ENCODE measurements around the gene ICE2. TPM values are rescaled to one million over a fixed set of nuclear protein-coding genes. Genes with fewer than 3 reads are reported as not detected.
"Not testable (repeated sequence)": the region's sequence is repeated elsewhere in the genome, so short reads cannot be mapped to it uniquely, and the experiment has no call there.

The ICE2 gene
- total and polyA plus RNA-seq, 4 donors, result 7.1 to 62.0 (median 26.0) TPM

DNA sequence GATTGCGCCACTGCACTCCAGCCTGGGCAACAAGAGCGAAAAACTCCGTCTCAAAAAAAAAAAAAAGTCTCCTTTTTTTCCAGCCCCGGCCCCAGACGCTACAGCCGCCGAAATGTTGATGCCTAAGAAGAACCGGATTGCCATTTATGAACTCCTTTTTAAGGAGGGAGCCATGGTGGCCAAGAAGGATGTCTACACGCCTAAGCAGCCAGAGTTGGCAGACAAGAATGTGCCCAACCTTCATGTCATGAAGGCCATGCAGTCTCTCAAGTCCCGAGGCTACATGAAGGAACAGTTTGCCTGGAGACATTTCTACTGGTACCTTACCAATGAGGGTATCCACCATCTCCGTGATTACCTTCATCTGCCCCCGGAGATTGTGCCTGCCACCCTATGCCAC is 74.6 kb downstream of the ICE2 start:
- 95% methylated on average over 12 of the region's 12 CpGs for WGBS, 2 donors

GRCh38 chr15:60400944-60401343 is 78.0 kb downstream of the ICE2 start:
- intact Hi-C loops (cut with DNase I), result no loop called here
- 31 to 32% methylated on average over 3 of the region's 3 CpGs for WGBS, 2 donors
- no peaks in the 10 kb centered on the region for H3K27me3 ChIP-seq (ENCODE audit: control insufficient read depth in 1 of 2, insufficient read depth in 2 of 2, low read length in 1 of 2)
- no peaks in the 10 kb centered on the region for H3K9me3 ChIP-seq (ENCODE audit: control insufficient read depth, low read length)
- DNase-seq (no peak), ATAC-seq (ENCODE audit: low FRiP score) (no peak)
- no peaks in the 10 kb centered on the region for H3K36me3 ChIP-seq (ENCODE audit: control insufficient read depth in 1 of 2, insufficient read depth in 2 of 2, low read length in 1 of 2)
- peak overlapping the region in 1 of 2 donors; percentile 20 for H3K27ac ChIP-seq (ENCODE audit: low read depth in 1 of 2, low read length in 2 of 2)
- no peak overlapping the region for H3K4me3 ChIP-seq (ENCODE audit: low read length in 2 of 2)
- peaks cover 0 to 3% of the 10 kb centered on the region in 2 donors for H3K4me1 ChIP-seq (ENCODE audit: control insufficient read depth in 1 of 2, insufficient read depth in 2 of 2, low read length in 2 of 2)

More for the DNA sequence above, 74.6 kb downstream of the ICE2 start:
- H3K4me3 ChIP-seq (ENCODE audit: low read length in 2 of 2); intact Hi-C loops (cut with DNase I); H3K9me3 ChIP-seq (ENCODE audit: control insufficient read depth, low read length); H3K27ac ChIP-seq (ENCODE audit: low read depth in 1 of 2, low read length in 2 of 2); H3K4me1 ChIP-seq (ENCODE audit: control insufficient read depth in 1 of 2, insufficient read depth in 2 of 2, low read length in 2 of 2); H3K36me3 ChIP-seq (ENCODE audit: control insufficient read depth in 1 of 2, insufficient read depth in 2 of 2, low read length in 1 of 2); H3K27me3 ChIP-seq (ENCODE audit: control insufficient read depth in 1 of 2, insufficient read depth in 2 of 2, low read length in 1 of 2); DNase-seq; ATAC-seq (ENCODE audit: low FRiP score): not testable (repeated sequence)

- peaks cover 0 to 3% of the 10 kb centered on the region in 2 donors for H3K4me1 ChIP-seq (ENCODE audit: control insufficient read depth in 1 of 2, insufficient read depth in 2 of 2, low read length in 2 of 2)
- DNase-seq, result no peak
- no peaks in the 10 kb centered on the region for H3K9me3 ChIP-seq (ENCODE audit: control insufficient read depth, low read length)
- peak overlapping the region; percentile 20 to 97 for H3K27ac ChIP-seq (ENCODE audit: low read depth in 1 of 2, low read length in 2 of 2)
- H3K27me3 ChIP-seq (ENCODE audit: control insufficient read depth in 1 of 2, insufficient read depth in 2 of 2, low read length in 1 of 2), result no peaks in the 10 kb centered on the region
- H3K4me3 ChIP-seq (ENCODE audit: low read length in 2 of 2), result no peak overlapping the region
- 8 to 10% methylated on average over 1 of the region's 1 CpG for WGBS, 2 donors
- ATAC-seq (ENCODE audit: low FRiP score), result no peak
- intact Hi-C loops (cut with DNase I), result loop anchor here (5.0 kb wide), 1 partner anchor 38 kb away; no protein-coding TSS in a partner anchor
- no peaks in the 10 kb centered on the region for H3K36me3 ChIP-seq (ENCODE audit: control insufficient read depth in 1 of 2, insufficient read depth in 2 of 2, low read length in 1 of 2)
Observed at GRCh38 chr15:60399931-60400330, 79.0 kb downstream of the ICE2 start.

GRCh38 chr15:60399246-60399915 is 79.6 kb downstream of the ICE2 start:
- intact Hi-C loops (cut with DNase I), result loop anchor here (5.0 kb wide), 1 partner anchor 37 kb away; no protein-coding TSS in a partner anchor
- WGBS, 2 donors, result 11 to 12% methylated on average over 21 of the region's 21 CpGs
- H3K36me3 ChIP-seq (ENCODE audit: control insufficient read depth in 1 of 2, insufficient read depth in 2 of 2, low read length in 1 of 2), result no peaks in the 10 kb centered on the region
- no peaks in the 10 kb centered on the region for H3K9me3 ChIP-seq (ENCODE audit: control insufficient read depth, low read length)
- H3K27me3 ChIP-seq (ENCODE audit: control insufficient read depth in 1 of 2, insufficient read depth in 2 of 2, low read length in 1 of 2), result no peaks in the 10 kb centered on the region
- peaks cover 0 to 3% of the 10 kb centered on the region in 2 donors for H3K4me1 ChIP-seq (ENCODE audit: control insufficient read depth in 1 of 2, insufficient read depth in 2 of 2, low read length in 2 of 2)
- ATAC-seq (ENCODE audit: low FRiP score), result no peak
- peak overlapping the region in 1 of 2 donors; percentile 97 for H3K27ac ChIP-seq (ENCODE audit: low read depth in 1 of 2, low read length in 2 of 2)
- H3K4me3 ChIP-seq (ENCODE audit: low read length in 2 of 2), result no peak overlapping the region
- DNase-seq, result no peak

GRCh38 chr15:60397772-60398445 is 81.0 kb downstream of the ICE2 start, which contains the start of gene ANXA2:
Gene ANXA2, minus strand, starts transcription at chr15:60397986. Its CDS starts 11,911 bp downstream, at chr15:60386075.
- H3K27me3 ChIP-seq (ENCODE audit: control insufficient read depth in 1 of 2, insufficient read depth in 2 of 2, low read length in 1 of 2), result no peaks in the 10 kb centered on the region
- no peaks in the 10 kb centered on the region for H3K36me3 ChIP-seq (ENCODE audit: control insufficient read depth in 1 of 2, insufficient read depth in 2 of 2, low read length in 1 of 2)
- 0% methylated on average over 39 to 53 of the region's 53 CpGs for WGBS, 2 donors
- peak; percentile 93 to 96 for DNase-seq
- peak within 1 kb of the TSS; percentile 88 to 90 for H3K4me3 ChIP-seq (ENCODE audit: low read length in 2 of 2)
- intact Hi-C loops (cut with DNase I), result loop anchor here (5.0 kb wide), 1 partner anchor 36 kb away; no protein-coding TSS in a partner anchor
- H3K27ac ChIP-seq (ENCODE audit: low read depth in 1 of 2, low read length in 2 of 2), result peak within 1 kb of the TSS; percentile 98 to 100
- ATAC-seq (ENCODE audit: low FRiP score), result peak; percentile 92
- H3K4me1 ChIP-seq (ENCODE audit: control insufficient read depth in 1 of 2, insufficient read depth in 2 of 2, low read length in 2 of 2), result peaks cover 0 to 3% of the 10 kb centered on the region in 2 donors
- H3K9me3 ChIP-seq (ENCODE audit: control insufficient read depth, low read length), result no peaks in the 10 kb centered on the region

- Histone ChIP-seq H3K9me3 (ENCODE audit: control insufficient read depth, low read length) (no peaks in the 10 kb centered on the region), H3K36me3 (ENCODE audit: control insufficient read depth in 1 of 2, insufficient read depth in 2 of 2, low read length in 1 of 2) (no peaks in the 10 kb centered on the region), H3K4me1 (ENCODE audit: control insufficient read depth in 1 of 2, insufficient read depth in 2 of 2, low read length in 2 of 2) (no peaks in the 10 kb centered on the region), H3K4me3 (ENCODE audit: low read length in 2 of 2) (peak overlapping the region; percentile 88 to 90), H3K27me3 (ENCODE audit: control insufficient read depth in 1 of 2, insufficient read depth in 2 of 2, low read length in 1 of 2) (no peaks in the 10 kb centered on the region), H3K27ac (ENCODE audit: low read depth in 1 of 2, low read length in 2 of 2) (peak overlapping the region; percentile 98 to 100)
- peak; percentile 62 for ATAC-seq (ENCODE audit: low FRiP score)
- WGBS, 2 donors, result 0 to 1% methylated on average over 30 to 37 of the region's 37 CpGs
- peak; percentile 83 to 87 for DNase-seq
- intact Hi-C loops (cut with DNase I), result loop anchor here (5.0 kb wide), 1 partner anchor 35 kb away; no protein-coding TSS in a partner anchor
Observed at GRCh38 chr15:60396958-60397771, 81.8 kb downstream of the ICE2 start.

DNA sequence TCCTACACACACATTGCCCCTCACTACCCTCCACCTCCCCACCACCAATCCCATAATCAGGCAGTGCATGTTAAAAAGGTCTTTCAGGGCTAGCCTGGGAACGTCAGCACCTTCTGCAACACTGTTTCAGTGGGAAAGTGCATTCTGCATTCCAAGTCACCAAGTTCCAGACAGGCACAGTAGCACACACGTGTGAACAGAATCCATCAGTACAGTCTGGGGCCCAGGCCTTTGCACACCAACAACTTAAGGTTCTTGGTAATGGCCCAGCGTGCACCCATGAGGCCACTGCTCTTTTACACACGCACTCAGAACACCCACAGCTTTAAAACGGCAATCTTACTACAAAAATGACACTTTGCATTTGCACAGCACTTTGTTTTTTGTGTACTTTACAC is 82.4 kb downstream of the ICE2 start:
- no peak for ATAC-seq (ENCODE audit: low FRiP score)

GRCh38 chr15:60396100-60396499 is 82.8 kb downstream of the ICE2 start:
- H3K4me3 ChIP-seq (ENCODE audit: low read length in 2 of 2), result peak overlapping the region; percentile 88 to 90
- no peaks in the 10 kb centered on the region for H3K27me3 ChIP-seq (ENCODE audit: control insufficient read depth in 1 of 2, insufficient read depth in 2 of 2, low read length in 1 of 2)
- H3K27ac ChIP-seq (ENCODE audit: low read depth in 1 of 2, low read length in 2 of 2), result peak overlapping the region in 1 of 2 donors; percentile 10
- DNase-seq (no peak), ATAC-seq (ENCODE audit: low FRiP score) (no peak)
- H3K36me3 ChIP-seq (ENCODE audit: control insufficient read depth in 1 of 2, insufficient read depth in 2 of 2, low read length in 1 of 2), result no peaks in the 10 kb centered on the region
- peaks cover 0 to 2% of the 10 kb centered on the region in 2 donors for H3K4me1 ChIP-seq (ENCODE audit: control insufficient read depth in 1 of 2, insufficient read depth in 2 of 2, low read length in 2 of 2)
- intact Hi-C loops (cut with DNase I), result loop anchor here (5.0 kb wide), 1 partner anchor 34 kb away; no protein-coding TSS in a partner anchor
- H3K9me3 ChIP-seq (ENCODE audit: control insufficient read depth, low read length), result no peaks in the 10 kb centered on the region
- WGBS, 2 donors, result 9% methylated on average over 12 of the region's 12 CpGs

More for the DNA sequence above, 82.4 kb downstream of the ICE2 start:
- no peak for DNase-seq
- H3K4me1 ChIP-seq (ENCODE audit: control insufficient read depth in 1 of 2, insufficient read depth in 2 of 2, low read length in 2 of 2), result no peaks in the 10 kb centered on the region
- intact Hi-C loops (cut with DNase I), result loop anchor here (5.0 kb wide), 1 partner anchor 34 kb away; no protein-coding TSS in a partner anchor
- WGBS, 2 donors, result 3 to 4% methylated on average over 5 of the region's 5 CpGs
- H3K27ac ChIP-seq (ENCODE audit: low read depth in 1 of 2, low read length in 2 of 2), result peak overlapping the region; percentile 98 to 100
- H3K27me3 ChIP-seq (ENCODE audit: control insufficient read depth in 1 of 2, insufficient read depth in 2 of 2, low read length in 1 of 2), result no peaks in the 10 kb centered on the region
- H3K36me3 ChIP-seq (ENCODE audit: control insufficient read depth in 1 of 2, insufficient read depth in 2 of 2, low read length in 1 of 2), result no peaks in the 10 kb centered on the region
- no peaks in the 10 kb centered on the region for H3K9me3 ChIP-seq (ENCODE audit: control insufficient read depth, low read length)
- peak overlapping the region; percentile 88 to 90 for H3K4me3 ChIP-seq (ENCODE audit: low read length in 2 of 2)
